Activated CD4-positive, alpha-beta memory T cell treated with anti-CD3 and anti-CD28 coated beads, Interleukin-2, amount 10 ng/mL, durations not matched to agents 7 days and 5 days (primary cell): ENCODE measurements around the gene KHDRBS1. TPM values are rescaled to one million over a fixed set of nuclear protein-coding genes. Genes with fewer than 3 reads are reported as not detected.
"Not testable (repeated sequence)": the region's sequence is repeated elsewhere in the genome, so short reads cannot be mapped to it uniquely, and the experiment has no call there.

ENCODE experiments used
- CTCF ChIA-PET: fragments of 350-600 bp; sonication (Branson Sonifier 250); formaldehyde crosslinking; loops from one replicate; lab custom pipeline; 2021; ENCODE audit warnings: antibody characterized with exemption, inconsistent platforms; lab: Charles Lee
- POLR2A ChIA-PET: fragments of 350-600 bp; sonication (Branson Sonifier 250); formaldehyde crosslinking; loops from one replicate; lab custom pipeline; 2021; ENCODE audit warnings: antibody characterized with exemption; lab: Charles Lee
- DNase-seq: peaks from one replicate; pipeline ENCODE4 v3.0.0-alpha.2; 2020
- H3K27ac Mint-ChIP-seq: one replicate; pipeline ENCODE4 v1.8.0; 2021; ENCODE audit warnings: mild to moderate bottlenecking, mixed read lengths
- H3K27me3 Mint-ChIP-seq: one replicate; pipeline ENCODE4 v1.8.0; 2021; ENCODE audit warnings: mixed read lengths
- H3K36me3 Mint-ChIP-seq: one replicate; pipeline ENCODE4 v1.8.0; 2021; ENCODE audit warnings: low read depth, mixed read lengths
- H3K4me1 Mint-ChIP-seq: one replicate; pipeline ENCODE4 v1.8.0; 2021; ENCODE audit warnings: mixed read lengths
- H3K4me3 Mint-ChIP-seq: one replicate; pipeline ENCODE4 v1.8.0; 2021; ENCODE audit warnings: mild to moderate bottlenecking, mixed read lengths
- H3K9me3 Mint-ChIP-seq: one replicate; pipeline ENCODE4 v1.8.0; 2021; ENCODE audit warnings: mixed read lengths
- total RNA-seq, 2 experiments: library from RNA; stranded (reverse); gene quantifications; one replicate each; pipeline ENCODE4 v1.2.3, GENCODE V29; 2021

KHDRBS1 gene
- total RNA-seq, 2 experiments from 2014 or later, result 168 to 169 TPM

DNA sequence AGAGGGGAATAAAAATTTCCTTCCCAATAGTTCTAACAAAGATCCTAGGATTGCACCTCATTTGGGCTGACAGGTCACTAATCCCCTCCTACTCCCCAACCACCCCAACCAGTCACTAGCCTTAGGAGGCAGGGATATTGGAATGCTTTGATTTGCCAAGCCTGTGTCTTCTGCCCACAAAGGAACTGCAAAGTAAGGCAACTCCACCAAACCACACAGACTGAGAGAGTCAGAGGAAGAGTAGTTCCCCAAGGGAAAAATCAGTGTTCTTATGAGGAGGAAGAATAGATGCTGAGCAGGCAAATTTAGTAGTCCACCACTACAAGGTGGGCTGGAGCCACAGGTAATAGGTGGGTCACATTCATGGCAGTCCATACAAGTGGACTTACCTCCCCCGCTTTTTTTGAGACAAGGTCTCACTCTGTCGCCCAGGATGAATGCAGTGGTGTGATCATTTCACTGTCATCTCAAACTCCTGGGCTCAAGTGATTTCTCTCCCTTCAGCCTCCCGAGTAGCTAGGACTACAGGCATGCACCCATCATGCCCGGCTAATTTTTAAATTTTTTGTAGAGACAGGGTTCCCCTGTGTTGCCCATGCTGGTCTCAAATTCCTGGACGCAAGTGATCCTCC, 55.4 kb downstream of the KHDRBS1 start:
- H3K27me3 Mint-ChIP-seq, result no peaks in the 10 kb centered on the region
- POLR2A ChIA-PET, result interaction anchor here (1.4 kb wide), 1 partner anchor 39 kb away, joined by 4 read pairs; the partner anchor contains the start of gene KPNA6
- no peaks in the 10 kb centered on the region for H3K9me3 Mint-ChIP-seq
- H3K36me3 Mint-ChIP-seq, result no peaks in the 10 kb centered on the region
- DNase-seq, result no peak
- H3K4me1 Mint-ChIP-seq, result peaks cover 44% of the 10 kb centered on the region
- H3K27ac Mint-ChIP-seq, result no peak overlapping the region
- no peak overlapping the region for H3K4me3 Mint-ChIP-seq
- CTCF ChIA-PET, result interaction anchor here (0.7 kb wide), 1 partner anchor 116 kb away, joined by 3 read pairs; no protein-coding TSS in a partner anchor

GRCh38 chr1:32071758-32072621, 58.3 kb downstream of the KHDRBS1 start:
- no peak for DNase-seq
- ChIA-PET POLR2A (interaction anchor here (0.8 to 3.6 kb wide), 23 partner anchors 9 to 579 kb away, joined by 3 to 33 read pairs (median 5); partner anchors contain the start of genes IQCC, KHDRBS1, KPNA6 and PTP4A2), CTCF (interaction anchor here (1.1 to 3.4 kb wide), 4 partner anchors 9 to 36 kb away, joined by 3 to 28 read pairs (median 6); partner anchors contain the start of gene KPNA6)
- Mint-ChIP-seq H3K4me1 (peaks cover 42% of the 10 kb centered on the region), H3K27ac (peak overlapping the region; percentile 83), H3K36me3 (peaks cover 6% of the 10 kb centered on the region), H3K27me3 (no peaks in the 10 kb centered on the region), H3K9me3 (no peaks in the 10 kb centered on the region), H3K4me3 (peak overlapping the region; percentile 77)

DNA sequence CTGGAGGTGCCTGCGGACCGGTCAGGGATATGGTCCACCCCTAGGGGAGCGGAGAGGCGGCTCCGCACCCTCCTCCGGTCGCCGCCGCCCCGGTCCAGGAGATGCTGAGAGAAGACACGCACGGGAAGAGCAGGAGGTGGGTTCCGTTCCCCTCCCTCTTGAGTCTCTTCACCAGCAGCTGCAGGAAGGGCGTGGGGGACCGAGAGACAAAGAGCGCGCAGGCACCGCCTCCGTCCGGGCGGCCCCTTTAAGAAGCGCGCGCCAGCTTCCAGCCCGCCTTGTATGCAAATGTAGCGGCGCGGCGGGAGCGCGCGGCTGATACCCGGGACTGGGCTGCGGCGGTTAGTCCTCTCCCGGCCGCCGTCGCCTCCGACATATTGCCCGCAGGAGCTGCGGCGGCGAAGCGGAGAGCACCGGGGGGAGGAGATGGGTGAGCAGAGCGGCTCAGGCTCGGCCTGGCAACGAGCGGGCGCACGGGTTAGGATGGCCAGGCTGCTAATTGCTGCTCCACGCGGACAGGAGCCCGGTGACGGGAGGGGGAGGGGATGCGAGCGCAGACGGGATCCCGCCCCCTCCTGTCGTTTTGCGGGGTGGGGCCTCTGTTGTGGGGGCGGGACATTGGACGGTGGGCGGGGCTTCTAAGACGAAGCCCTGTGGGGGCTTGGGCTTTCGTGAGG, 59.1 kb downstream of the KHDRBS1 start, which contains the start of gene TMEM39B:
Gene TMEM39B (plus strand): TSS at position 318 of the 677 bp plus-strand sequence. CDS start 109 bp downstream, at position 427.
- ChIA-PET POLR2A (interaction anchor here (0.7 to 3.6 kb wide), 29 partner anchors 10 to 578 kb away, joined by 3 to 33 read pairs (median 4); partner anchors contain the start of genes CCDC28B, IQCC, KHDRBS1 and KPNA6), CTCF (interaction anchor here (0.6 to 3.4 kb wide), 16 partner anchors 9 to 428 kb away, joined by 3 to 28 read pairs (median 3); partner anchors contain the start of genes KHDRBS1, KPNA6 and PEF1)
- Mint-ChIP-seq H3K36me3 (peaks cover 14% of the 10 kb centered on the region), H3K9me3 (no peaks in the 10 kb centered on the region), H3K4me1 (peaks cover 46% of the 10 kb centered on the region), H3K27ac (peak within 1 kb of the TSS; percentile 83), H3K27me3 (no peaks in the 10 kb centered on the region), H3K4me3 (peak within 1 kb of the TSS; percentile 77)
- DNase-seq, result peak; percentile 96

DNA sequence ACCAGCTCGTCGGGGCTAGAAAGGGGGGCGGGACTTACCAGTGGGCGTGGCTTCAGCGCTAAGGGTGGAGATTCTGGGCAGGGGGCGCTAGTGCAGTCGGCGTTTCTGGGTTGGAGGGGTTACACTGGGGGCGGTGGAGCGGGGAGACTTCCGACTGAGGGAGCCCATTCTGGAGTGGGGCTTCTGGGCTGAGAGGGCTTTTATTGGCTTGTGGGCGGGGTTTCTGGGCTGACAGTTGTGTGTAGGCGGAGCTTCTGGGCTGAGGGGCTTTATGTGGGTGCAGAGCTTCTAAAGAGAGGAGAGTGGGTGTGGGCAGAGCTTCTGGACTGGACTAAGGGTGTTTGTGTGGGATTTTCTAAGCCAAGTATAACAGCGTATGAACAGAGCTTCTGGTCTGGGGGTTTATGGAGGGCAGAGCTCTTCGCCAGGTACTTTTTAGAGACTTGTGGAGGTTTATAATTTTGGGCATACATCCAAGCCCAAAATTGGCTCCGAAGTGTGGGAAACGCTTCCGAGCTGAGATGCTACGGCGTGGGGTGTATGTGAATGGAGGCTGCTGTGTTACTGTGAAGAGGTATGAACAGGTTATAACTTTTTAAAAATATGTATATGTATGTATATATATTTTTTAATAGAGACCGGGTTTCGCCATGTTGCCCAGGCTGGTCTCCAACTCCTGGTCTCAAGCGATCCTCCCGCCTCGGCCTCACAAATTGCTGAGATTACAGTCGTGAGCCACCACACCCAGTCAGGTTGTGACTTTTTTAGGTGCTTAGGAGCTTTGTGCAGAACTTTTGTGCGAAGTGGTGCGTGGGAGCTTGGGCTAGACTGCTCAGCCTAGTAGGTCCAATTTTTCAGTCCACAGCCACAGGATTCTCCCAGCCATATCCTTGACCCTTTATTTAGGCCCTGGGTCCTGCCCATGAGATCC, 59.9 kb downstream of the KHDRBS1 start:
- Mint-ChIP-seq H3K36me3 (peaks cover 15% of the 10 kb centered on the region), H3K9me3 (no peaks in the 10 kb centered on the region), H3K27me3 (no peaks in the 10 kb centered on the region), H3K4me3 (peak overlapping the region; percentile 77), H3K27ac (peak overlapping the region; percentile 83), H3K4me1 (peaks cover 46% of the 10 kb centered on the region)
- ChIA-PET CTCF (interaction anchor here (0.6 to 3.4 kb wide), 17 partner anchors 8 to 429 kb away, joined by 3 to 28 read pairs (median 3); partner anchors contain the start of genes KHDRBS1, KPNA6, PEF1 and TXLNA), POLR2A (interaction anchor here (0.7 to 3.6 kb wide), 29 partner anchors 9 to 577 kb away, joined by 3 to 33 read pairs (median 4); partner anchors contain the start of genes CCDC28B, IQCC, KHDRBS1 and KPNA6)
- DNase-seq, result no peak

GRCh38 chr1:32074841-32075240, 61.2 kb downstream of the KHDRBS1 start:
- no peak overlapping the region for H3K27ac Mint-ChIP-seq
- no peaks in the 10 kb centered on the region for H3K27me3 Mint-ChIP-seq
- CTCF ChIA-PET, result no interaction called here
- no peak for DNase-seq
- no peaks in the 10 kb centered on the region for H3K9me3 Mint-ChIP-seq
- H3K4me3 Mint-ChIP-seq, result no peak overlapping the region
- peaks cover 19% of the 10 kb centered on the region for H3K36me3 Mint-ChIP-seq
- H3K4me1 Mint-ChIP-seq, result peaks cover 42% of the 10 kb centered on the region
- POLR2A ChIA-PET, result interaction anchor here (0.7 to 3.6 kb wide), 4 partner anchors 11 to 105 kb away, joined by 3 to 19 read pairs (median 8); partner anchors contain the start of genes KPNA6 and TXLNA

GRCh38 chr1:32077451-32077850, 63.8 kb downstream of the KHDRBS1 start:
- Mint-ChIP-seq H3K9me3 (no peaks in the 10 kb centered on the region), H3K4me3 (no peak overlapping the region), H3K27ac (no peak overlapping the region), H3K27me3 (no peaks in the 10 kb centered on the region), H3K4me1 (peaks cover 30% of the 10 kb centered on the region), H3K36me3 (peaks cover 31% of the 10 kb centered on the region)
- POLR2A ChIA-PET, result interaction anchor here (1.3 to 3.4 kb wide), 2 partner anchors 12 to 31 kb away, joined by 4 to 14 read pairs; partner anchors contain the start of gene KPNA6
- no peak for DNase-seq
- CTCF ChIA-PET, result no interaction called here

DNA sequence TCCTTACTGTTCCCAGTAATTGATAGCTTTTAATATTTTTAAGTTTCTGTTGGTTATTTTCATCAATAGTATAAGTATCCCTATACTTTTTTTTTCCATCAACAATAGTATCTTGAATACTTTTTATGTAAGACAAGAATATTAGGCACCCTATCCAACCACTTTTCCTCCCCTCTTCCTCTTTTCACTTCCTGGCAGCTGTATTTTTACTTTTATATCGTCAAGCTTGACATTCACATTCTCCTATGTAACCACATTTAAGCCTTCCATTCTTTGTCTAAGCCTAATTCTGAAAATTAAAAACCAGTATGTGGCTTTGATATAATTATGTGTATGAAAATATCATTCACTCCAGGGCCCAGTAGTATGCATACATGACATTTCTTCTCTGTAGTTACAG, 68.4 kb downstream of the KHDRBS1 start:
- no peaks in the 10 kb centered on the region for H3K9me3 Mint-ChIP-seq
- H3K27ac Mint-ChIP-seq, result no peak overlapping the region
- ChIA-PET POLR2A (interaction anchor here (3.1 kb wide), 1 partner anchor 9 kb away, joined by 16 read pairs; the partner anchor contains the start of gene TMEM39B), CTCF (interaction anchor here (0.6 to 1.2 kb wide), 2 partner anchors 9 to 24 kb away, joined by 3 to 5 read pairs; no protein-coding TSS in a partner anchor)
- H3K4me1 Mint-ChIP-seq, result peaks cover 6% of the 10 kb centered on the region
- no peaks in the 10 kb centered on the region for H3K27me3 Mint-ChIP-seq
- H3K36me3 Mint-ChIP-seq, result peaks cover 47% of the 10 kb centered on the region
- H3K4me3 Mint-ChIP-seq, result no peak overlapping the region
- DNase-seq, result no peak

GRCh38 chr1:32086381-32086780, 72.7 kb downstream of the KHDRBS1 start:
- H3K27ac Mint-ChIP-seq, H3K9me3 Mint-ChIP-seq, DNase-seq, CTCF ChIA-PET, H3K4me1 Mint-ChIP-seq, H3K4me3 Mint-ChIP-seq, H3K27me3 Mint-ChIP-seq: not testable (repeated sequence)
- POLR2A ChIA-PET, result interaction anchor here (0.6 to 0.9 kb wide), 3 partner anchors 11 to 179 kb away, joined by 3 read pairs; partner anchors contain the start of gene KPNA6
- peaks cover 31% of the 10 kb centered on the region for H3K36me3 Mint-ChIP-seq

DNA sequence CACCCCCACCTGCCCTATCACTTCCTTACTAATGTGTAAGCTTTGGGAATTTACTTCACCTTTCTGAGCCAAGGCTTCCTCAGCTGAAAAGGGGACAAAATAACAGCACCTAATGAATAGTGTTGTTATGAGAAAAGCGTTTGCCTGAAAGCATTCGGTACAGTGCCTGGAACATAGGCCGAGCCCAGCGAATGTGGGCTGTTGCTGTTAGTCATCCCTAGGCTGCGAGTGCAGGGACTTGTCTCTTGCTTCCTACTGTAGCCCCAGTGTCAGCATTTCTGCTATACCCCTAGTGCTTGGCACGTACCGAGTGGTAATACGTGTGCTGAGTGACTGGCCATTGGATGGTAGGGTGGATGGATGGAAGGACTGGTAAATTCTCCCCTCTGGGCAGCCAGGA, 77.5 kb downstream of the KHDRBS1 start:
- POLR2A ChIA-PET, result interaction anchor here (0.9 to 1.1 kb wide), 2 partner anchors 18 to 77 kb away, joined by 3 read pairs; no protein-coding TSS in a partner anchor
- Mint-ChIP-seq H3K4me1 (no peaks in the 10 kb centered on the region), H3K27ac (no peak overlapping the region), H3K36me3 (peaks cover 34% of the 10 kb centered on the region), H3K4me3 (no peak overlapping the region), H3K27me3 (no peaks in the 10 kb centered on the region), H3K9me3 (no peaks in the 10 kb centered on the region)
- no peak for DNase-seq
- CTCF ChIA-PET, result interaction anchor here (0.6 to 1.0 kb wide), 2 partner anchors 18 to 28 kb away, joined by 3 read pairs; no protein-coding TSS in a partner anchor

GRCh38 chr1:32091591-32091990, 77.9 kb downstream of the KHDRBS1 start:
- no peaks in the 10 kb centered on the region for H3K27me3 Mint-ChIP-seq
- no peak overlapping the region for H3K4me3 Mint-ChIP-seq
- no peak overlapping the region for H3K27ac Mint-ChIP-seq
- no peaks in the 10 kb centered on the region for H3K9me3 Mint-ChIP-seq
- H3K4me1 Mint-ChIP-seq, result no peaks in the 10 kb centered on the region
- CTCF ChIA-PET, result interaction anchor here (0.6 to 1.0 kb wide), 2 partner anchors 18 to 29 kb away, joined by 3 read pairs; no protein-coding TSS in a partner anchor
- POLR2A ChIA-PET, result interaction anchor here (0.9 kb wide), 1 partner anchor 77 kb away, joined by 3 read pairs; no protein-coding TSS in a partner anchor
- DNase-seq, result no peak
- peaks cover 33% of the 10 kb centered on the region for H3K36me3 Mint-ChIP-seq
